ENCODE data around the gene IGF2BP3.

- TF ChIP-seq CTCF (IDR thresholded peaks at IDR 0.05) (no peak), POLR2A (IDR thresholded peaks at IDR 0.05) (no peak)
Measured at GRCh38 chr7:23373151-23374004, 96.9 kb downstream of the IGF2BP3 start.
